Measurements from ENCODE around the gene SCFD2.

DNA sequence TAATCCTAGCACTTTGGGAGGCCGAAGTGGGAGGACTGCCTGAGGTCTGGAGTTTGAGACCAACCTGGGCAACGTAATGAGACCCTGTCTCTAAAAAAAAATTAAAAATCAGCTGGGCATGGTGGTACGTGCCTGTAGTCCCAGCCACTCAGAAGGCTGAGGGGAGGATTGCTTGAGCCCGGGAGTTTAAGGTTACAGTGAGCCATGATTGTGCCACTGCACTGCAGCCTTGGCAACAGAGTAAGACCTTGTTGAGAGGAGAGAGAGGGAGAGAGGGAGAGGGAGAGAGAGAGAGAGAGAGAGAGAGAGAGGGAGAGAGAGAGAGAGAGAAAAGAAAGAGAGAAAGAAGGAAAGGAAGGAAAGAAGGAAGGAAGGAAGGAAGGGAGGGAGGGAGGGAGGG lies 358.8 kb downstream of the SCFD2 start:
- TF ChIP-seq POLR2AphosphoS5 (IDR thresholded peaks at IDR 0.05), result no peak
- TF ChIP-seq, protein P1, sequence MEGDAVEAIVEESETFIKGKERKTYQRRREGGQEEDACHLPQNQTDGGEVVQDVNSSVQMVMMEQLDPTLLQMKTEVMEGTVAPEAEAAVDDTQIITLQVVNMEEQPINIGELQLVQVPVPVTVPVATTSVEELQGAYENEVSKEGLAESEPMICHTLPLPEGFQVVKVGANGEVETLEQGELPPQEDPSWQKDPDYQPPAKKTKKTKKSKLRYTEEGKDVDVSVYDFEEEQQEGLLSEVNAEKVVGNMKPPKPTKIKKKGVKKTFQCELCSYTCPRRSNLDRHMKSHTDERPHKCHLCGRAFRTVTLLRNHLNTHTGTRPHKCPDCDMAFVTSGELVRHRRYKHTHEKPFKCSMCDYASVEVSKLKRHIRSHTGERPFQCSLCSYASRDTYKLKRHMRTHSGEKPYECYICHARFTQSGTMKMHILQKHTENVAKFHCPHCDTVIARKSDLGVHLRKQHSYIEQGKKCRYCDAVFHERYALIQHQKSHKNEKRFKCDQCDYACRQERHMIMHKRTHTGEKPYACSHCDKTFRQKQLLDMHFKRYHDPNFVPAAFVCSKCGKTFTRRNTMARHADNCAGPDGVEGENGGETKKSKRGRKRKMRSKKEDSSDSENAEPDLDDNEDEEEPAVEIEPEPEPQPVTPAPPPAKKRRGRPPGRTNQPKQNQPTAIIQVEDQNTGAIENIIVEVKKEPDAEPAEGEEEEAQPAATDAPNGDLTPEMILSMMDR (IDR thresholded peaks at IDR 0.05), result no peak
- TF ChIP-seq POLR2A (IDR thresholded peaks at IDR 0.05), result no peak
- no peak for TF ChIP-seq EP300 (IDR thresholded peaks at IDR 0.05; ENCODE audit: low read depth)
